ENCODE measurements around the gene CALCOCO2.
"Not testable (repeated sequence)": the region's sequence is repeated elsewhere in the genome, so short reads cannot be mapped to it uniquely, and the experiment has no call there.

CALCOCO2 gene

DNA sequence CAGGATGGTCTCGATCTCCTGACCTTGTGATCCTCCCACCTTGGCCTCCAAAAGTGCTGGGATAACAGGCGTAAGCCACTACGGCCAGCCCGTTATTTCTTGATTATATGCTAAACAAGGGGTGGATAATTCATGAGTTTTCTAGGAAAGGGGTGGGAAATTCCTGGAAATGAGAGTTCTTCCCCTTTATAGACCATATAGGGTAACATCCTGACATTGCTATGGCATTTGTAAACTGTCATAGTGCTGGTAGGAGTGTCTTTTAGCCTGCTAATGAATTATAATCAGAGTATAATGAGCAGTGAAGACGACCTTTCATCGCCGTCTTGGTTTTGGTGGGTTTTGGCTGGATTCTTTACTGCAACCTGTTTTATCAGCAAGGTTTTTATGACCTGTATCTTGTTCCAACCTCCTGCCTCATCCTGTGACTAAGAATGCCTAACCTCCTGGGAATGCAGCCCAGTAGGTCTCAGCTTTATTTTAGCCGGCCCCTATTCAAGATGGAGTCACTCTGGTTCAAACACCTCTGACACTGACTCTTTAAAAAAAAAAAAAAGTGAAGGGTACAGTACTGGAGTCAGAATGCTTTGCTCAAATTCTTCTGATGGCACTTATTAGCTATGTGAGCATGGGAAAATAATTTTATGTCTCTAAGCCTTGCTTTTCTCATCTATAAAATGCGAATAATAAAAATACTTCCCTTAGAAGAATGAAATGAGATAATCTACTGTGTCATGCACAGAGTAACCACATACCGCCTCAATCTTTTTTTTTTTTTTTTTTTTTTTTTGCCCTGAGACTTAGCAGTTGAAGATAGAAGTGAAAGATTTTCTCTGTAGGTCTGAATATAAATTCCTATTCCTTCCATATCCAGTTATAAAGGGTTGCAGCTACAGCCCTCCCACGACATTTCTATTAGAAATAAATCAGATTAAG is 5.1 kb upstream of the CALCOCO2 start:
- peak; percentile 68 for DNase-seq

GRCh38 chr17:48831549-48831883 is 681 bp downstream of the CALCOCO2 start:
- no peak for DNase-seq

GRCh38 chr17:48834973-48835372 is 4.1 kb downstream of the CALCOCO2 start:
- no peak for DNase-seq

DNA sequence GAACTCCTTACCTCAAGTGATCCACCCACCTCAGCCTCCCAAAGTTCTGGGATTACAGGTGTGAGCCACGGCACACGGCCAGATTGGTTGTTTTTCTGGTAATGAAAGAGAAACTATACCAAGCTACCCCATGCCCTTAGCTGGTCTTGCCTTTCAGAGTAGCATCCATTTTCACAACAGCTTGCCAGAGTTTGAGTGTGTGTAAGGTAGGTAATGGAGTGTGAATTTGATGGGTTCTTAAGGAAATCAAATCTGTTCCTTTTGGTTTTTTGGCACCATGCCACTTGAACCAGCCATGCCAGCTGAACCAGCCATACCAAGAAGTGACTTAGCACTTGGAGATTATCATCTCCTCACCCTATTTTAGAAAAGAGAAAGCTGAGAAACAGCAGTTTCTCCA is 5.1 kb downstream of the CALCOCO2 start:
- no peak for DNase-seq

GRCh38 chr17:48837458-48837857 is 6.6 kb downstream of the CALCOCO2 start:
- DNase-seq: not testable (repeated sequence)

DNA sequence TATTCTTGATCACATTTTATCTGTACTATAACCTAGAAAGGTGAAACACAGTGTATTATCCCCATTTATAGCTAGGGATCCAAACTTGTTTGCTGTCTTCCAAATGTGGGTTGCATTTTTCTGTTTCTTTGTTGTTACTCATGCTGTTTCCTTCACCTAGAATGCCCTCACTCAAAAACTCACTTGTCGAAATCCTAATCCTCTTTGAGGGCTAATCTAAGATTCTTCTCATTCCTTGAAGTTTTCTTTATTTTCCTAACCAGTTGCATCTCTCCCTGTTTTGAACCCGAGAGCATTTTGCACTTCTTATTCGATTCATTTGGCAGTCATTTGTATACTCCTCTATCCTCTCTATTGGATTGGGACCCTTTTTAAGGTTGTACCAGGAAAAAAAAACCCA is 9.6 kb downstream of the CALCOCO2 start:
- DNase-seq: peak; percentile 23

GRCh38 chr17:48841395-48841831 is 10.6 kb downstream of the CALCOCO2 start:
- DNase-seq: peak; percentile 48

GRCh38 chr17:48842746-48843145 is 11.9 kb downstream of the CALCOCO2 start:
- DNase-seq: no peak

DNA sequence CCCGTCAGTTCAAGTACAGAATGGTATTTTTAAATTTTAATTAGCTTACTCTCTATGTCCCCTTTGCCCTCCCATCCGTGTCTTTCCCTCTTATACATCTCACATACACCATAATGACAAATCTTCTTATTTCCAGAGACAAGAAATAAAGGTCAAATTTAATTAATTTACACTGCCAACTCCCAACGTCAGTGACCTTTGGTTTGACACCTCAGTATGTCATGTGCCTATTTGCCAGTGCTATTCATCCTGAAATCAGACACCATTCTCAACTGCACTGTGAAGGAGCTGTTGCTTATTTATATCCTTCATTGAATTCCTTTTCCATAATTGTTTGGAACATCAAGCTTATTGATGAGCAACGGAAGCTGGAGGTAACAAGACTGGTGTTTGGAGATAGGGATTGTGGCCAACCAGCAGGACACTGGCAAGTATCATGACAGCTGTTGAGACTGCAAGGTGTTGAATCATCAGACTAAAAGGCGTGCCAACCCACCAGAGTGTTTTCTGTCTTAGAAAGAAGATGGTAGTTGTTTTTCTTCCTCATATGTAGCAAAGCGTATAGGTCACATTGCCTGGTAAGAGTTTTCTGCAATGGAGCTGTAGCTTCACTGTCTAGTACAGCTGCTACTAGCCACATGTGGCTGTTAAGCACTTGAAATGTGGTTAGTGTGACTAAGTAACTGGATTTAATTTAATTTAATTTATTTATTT is 12.5 kb downstream of the CALCOCO2 start:
- DNase-seq: no peak

GRCh38 chr17:48850792-48851323 is 20.0 kb downstream of the CALCOCO2 start:
- DNase-seq: no peak

- DNase-seq: no peak
Measured at GRCh38 chr17:48854774-48855476, 24.1 kb downstream of the CALCOCO2 start.

- DNase-seq: no peak
Measured at GRCh38 chr17:48856122-48856821, 25.4 kb downstream of the CALCOCO2 start.

- no peak for DNase-seq
Measured at GRCh38 chr17:48860034-48860433, 29.2 kb downstream of the CALCOCO2 start.

DNA sequence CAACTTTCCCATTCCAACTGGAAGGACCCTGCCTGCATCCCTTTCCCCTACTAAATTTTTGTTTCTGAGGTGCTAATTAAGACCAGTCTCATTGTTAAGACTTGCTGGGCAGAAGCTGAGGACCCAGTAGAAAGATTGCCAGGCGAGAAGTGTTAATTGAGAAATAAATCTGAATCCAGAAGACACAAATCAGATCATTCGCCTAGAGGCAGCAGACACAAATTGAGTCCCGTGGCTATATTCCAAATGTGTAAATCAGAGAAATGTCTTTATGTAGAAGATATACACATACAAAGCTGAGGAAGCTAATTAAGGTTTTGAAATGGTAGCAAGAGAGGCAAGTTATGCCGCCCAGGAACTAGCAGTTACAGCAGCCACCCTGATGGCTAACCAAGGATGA is 29.6 kb downstream of the CALCOCO2 start:
- no peak for DNase-seq

DNA sequence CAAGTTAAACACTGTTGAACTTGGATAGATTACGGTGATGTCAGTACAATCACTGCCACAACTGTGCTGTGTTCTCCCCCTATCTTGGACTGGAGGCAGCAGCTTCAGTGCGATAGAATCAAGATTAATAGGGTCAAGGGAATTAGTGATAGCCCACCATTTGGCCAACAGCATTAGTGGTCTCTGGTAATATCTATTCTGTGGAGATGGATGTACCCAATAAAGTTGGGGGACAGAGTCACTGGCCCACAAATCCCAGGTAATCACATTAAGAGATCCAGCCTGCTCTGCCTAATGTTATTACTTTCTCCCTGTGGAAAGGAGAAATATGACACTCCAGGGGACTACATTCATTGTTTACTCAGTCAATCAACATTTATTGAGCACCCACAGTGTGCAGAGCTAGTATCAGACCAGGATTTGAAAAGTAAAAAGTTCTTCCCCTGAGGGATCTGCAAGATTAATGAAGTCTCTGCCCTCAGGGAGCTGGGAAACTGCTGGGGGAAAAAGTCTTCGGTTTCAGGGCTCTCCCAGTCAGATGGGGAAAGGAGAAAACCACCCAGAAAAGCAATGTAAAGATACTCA is 38.2 kb downstream of the CALCOCO2 start:
- no peak for DNase-seq

DNA sequence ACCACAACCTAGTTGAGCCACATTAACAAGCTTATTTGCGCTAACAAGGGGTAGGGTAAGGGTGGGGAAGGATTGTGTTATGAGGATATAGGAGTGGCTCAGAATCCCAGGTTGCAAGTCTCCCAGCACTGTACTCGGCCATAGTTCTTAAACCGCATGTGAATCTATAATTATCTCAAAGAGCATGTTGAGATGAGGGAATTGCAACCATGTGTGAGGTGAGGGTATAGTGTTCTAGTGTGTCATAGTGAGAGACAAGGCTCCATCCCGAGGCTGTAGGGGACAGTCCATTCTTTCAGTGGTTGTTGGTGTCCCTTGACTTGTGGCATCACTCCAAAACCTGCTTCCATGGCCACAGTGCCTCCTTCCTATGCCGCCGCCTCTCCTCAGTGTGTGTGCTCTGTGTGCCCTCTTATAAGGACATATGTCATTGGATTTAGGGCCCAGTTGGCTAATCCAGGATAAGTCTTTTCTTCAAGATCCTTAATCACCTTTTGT is 39.0 kb downstream of the CALCOCO2 start:
- DNase-seq: no peak

GRCh38 chr17:48871035-48871550 is 40.3 kb downstream of the CALCOCO2 start:
- no peak for DNase-seq

DNA sequence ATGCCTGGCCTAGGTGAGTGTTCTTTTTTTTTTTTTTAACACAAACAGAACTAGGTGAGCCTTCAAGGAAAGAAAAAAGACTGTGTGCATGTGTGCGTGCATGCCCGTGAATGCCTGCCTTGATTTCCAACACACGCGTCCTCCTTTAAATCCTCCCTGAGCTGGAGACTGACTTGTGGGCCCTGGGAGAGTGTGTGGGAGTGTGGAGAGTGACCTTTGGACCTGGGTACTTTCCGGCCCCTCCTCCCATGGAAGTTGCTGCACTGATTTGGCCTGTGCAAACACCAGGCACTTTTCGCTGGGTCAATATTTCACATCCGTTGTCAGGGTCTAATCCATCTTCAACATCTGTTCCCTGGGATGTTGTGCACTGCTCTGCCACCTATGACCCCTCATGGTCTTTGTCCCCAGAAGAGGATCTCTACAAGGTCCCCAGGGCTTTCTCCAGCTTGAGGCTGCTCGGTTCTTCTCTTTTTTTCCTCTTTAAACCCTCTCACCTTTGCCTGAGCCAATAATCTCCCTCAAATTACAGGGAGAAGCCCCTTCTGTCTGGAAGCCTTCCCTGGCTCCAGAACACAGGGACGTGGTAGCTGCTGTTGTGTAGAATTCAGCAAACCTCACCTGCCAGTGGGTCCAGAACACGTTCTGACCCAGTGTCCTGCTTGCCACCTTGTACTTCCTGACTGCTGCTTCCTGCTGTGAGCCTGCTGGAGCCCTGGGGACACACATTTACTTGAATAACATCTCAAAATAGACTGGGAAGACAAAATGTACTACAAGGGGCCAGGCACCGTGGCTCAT is 40.9 kb downstream of the CALCOCO2 start:
- DNase-seq: no peak

DNA sequence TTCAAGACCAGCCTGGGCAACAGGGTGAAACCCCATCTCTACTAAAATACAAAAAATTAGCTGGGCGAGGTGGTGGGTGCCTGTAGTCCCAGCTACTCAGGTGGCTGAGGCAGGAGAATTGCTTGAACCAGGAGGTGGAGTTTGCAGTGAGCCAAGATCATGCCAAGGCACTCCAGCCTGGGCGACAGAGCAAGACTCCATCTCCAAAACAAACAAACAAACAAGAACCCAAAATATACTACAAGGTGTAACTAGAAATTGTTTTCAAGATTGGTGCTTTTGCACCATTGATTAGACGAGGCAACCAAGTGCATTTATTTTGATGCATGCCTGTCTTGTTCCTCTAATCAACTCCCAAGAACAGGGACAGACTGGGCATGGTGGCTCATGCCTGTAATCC is 41.6 kb downstream of the CALCOCO2 start:
- DNase-seq: not testable (repeated sequence)

DNA sequence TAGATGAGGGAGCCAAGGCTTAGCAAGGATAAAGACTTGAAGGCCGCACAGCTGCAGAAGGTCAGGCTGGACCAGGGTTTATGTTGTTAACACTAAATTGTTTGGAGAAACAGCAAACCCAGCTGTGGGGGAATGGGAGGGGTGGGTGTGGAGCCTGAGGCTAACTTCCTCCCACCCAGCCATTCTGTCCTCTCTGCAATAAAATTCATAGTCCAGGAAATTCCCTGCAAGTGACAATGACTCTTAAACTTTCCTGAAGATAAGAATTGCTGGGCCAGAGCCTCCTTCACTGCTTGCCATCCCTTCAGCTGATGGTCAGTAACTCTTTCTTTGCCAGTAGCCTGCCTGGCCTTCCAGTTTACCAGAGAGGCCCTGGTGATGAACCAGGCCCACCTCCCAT is 42.4 kb downstream of the CALCOCO2 start:
- no peak for DNase-seq
